Lung (tissue), 13 donors: Measurements from ENCODE around the gene PRKAG1. TPM values are rescaled to one million over a fixed set of nuclear protein-coding genes. Genes with fewer than 3 reads are reported as not detected.

ENCODE experiments used
- ATAC-seq: fragments of 200-7000 bp; cut with Tn5 transposase; one replicate; pipeline ENCODE4 v1.9.1; 2020; ENCODE audit warnings: moderate number of reproducible peaks; ENCODE audit not compliant: insufficient read depth, low FRiP score
- DNase-seq, 3 donors: peaks; one replicate each; pipeline ENCODE4 v3.0.0-alpha.2; 2013 to 2017
- H3K27ac ChIP-seq, 2 donors: one replicate each; pipeline ENCODE4 v1.5.1; 2013; ENCODE audit warnings: mild to moderate bottlenecking in 2 of 2, moderate library complexity in 2 of 2, control low read depth in 1 of 2, inconsistent platforms in 1 of 2, low read depth in 1 of 2, low read length in 1 of 2
- H3K27me3 ChIP-seq, 3 donors: one replicate each; pipeline ENCODE4 v1.5.1; 2013; ENCODE audit warnings: low read length in 2 of 3; ENCODE audit not compliant: control insufficient read depth in 3 of 3, insufficient read depth in 3 of 3
- H3K36me3 ChIP-seq, 4 donors: one replicate each; pipeline ENCODE4 v1.5.1; 2013; ENCODE audit warnings: low read length in 4 of 4, mild to moderate bottlenecking in 1 of 4, moderate library complexity in 1 of 4; ENCODE audit not compliant: control insufficient read depth in 4 of 4, insufficient read depth in 4 of 4
- H3K4me1 ChIP-seq, 5 donors: one replicate each; pipeline ENCODE4 v1.5.1; 2013; ENCODE audit warnings: low read length in 5 of 5, mild to moderate bottlenecking in 2 of 5, moderate library complexity in 1 of 5; ENCODE audit not compliant: control insufficient read depth in 5 of 5, insufficient read depth in 5 of 5
- H3K4me3 ChIP-seq: one replicate; pipeline ENCODE4 v1.5.1; 2013; ENCODE audit warnings: mild to moderate bottlenecking, control low read depth, moderate library complexity
- H3K9ac ChIP-seq, 2 donors: one replicate each; pipeline ENCODE4 v1.5.1; 2013; ENCODE audit warnings: low read length in 2 of 2, control low read depth in 1 of 2; ENCODE audit not compliant: insufficient read depth in 1 of 2
- H3K9me3 ChIP-seq, 4 donors: one replicate each; pipeline ENCODE4 v1.5.1; 2013; ENCODE audit warnings: low read length in 3 of 4, mild to moderate bottlenecking in 1 of 4, moderate library complexity in 1 of 4; ENCODE audit not compliant: control insufficient read depth in 4 of 4, insufficient read depth in 3 of 4
- WGBS, 2 donors: extraction: QIAGEN DNeasy Blood & Tissue Kit; methylation state at CpG; one replicate each; pipeline ENCODE4 v1.1.7; 2013; 5-methylcytosine and 5-hydroxymethylcytosine counted together
- polyA plus RNA-seq, 2 donors: library from polyadenylated mRNA; stranded (reverse); fragments of 200-250 nt; gene quantifications; one replicate each; pipeline ENCODE4 v1.2.1, GENCODE V29; 2013
- small RNA-seq: library from RNA; depleted of rRNA; stranded (forward); fragments of <200 nt; gene quantifications from one replicate; pipeline ENCODE3, GENCODE V24; 2014; ENCODE audit warnings: low replicate concordance
- total RNA-seq, 2 donors: library from RNA; depleted of rRNA in 1 of 2; stranded (reverse); fragments of >200 nt in 1 of 2; gene quantifications; one replicate each; pipeline ENCODE4 v1.2.1, GENCODE V29; 2014 to 2021
- TF ChIP-seq, protein P1 (sequence below): IDR thresholded peaks from 2 replicates; pipeline ENCODE4 v1.5.1; 2012; ENCODE audit warnings: mild to moderate bottlenecking; ENCODE audit errors: control extremely low read depth, extremely low read depth
- donor health status: control.
- donor health status: control.
- donor health status: Bipolar disorder and iron deficiency.
- donor health status: healthy.
- donor health status: DM: yes; HTN: yes; CAD: no.

PRKAG1 gene
- total and polyA plus RNA-seq, 4 donors = 33.1 to 54.5 (median 49.6) TPM

DNA sequence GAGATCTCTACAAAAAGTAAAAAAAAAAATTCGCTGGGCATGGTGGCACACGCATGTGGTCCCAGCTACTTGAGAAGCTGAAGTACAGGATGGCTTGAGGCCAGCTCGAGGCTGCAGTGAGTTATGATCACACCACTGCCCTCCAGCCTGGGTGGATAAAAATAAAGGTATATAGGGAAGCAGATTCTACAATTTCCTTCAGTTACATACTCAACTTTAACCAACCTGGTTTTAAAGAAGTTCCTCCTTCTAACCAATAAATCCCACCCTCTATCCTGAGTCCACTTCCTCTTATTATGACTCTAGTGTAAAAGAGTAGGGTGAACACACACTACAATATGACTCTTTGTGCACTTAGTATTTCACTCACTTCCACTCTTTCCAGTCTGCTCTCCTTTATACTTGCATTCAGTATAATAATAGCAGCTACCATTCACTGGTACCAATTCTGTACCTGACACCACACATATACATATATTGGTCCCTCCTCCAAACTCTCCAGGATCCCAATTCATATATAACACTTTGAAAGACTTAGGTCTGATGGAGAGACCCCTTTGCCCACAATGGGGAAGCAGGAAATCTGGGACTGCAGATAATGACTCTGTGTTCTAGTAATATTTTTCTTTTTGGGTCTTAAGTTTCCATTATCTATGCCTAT, 63.6 kb downstream of the PRKAG1 start:
- peaks cover 0 to 9% (median 3%) of the 10 kb centered on the region in 4 donors for H3K36me3 ChIP-seq

DNA sequence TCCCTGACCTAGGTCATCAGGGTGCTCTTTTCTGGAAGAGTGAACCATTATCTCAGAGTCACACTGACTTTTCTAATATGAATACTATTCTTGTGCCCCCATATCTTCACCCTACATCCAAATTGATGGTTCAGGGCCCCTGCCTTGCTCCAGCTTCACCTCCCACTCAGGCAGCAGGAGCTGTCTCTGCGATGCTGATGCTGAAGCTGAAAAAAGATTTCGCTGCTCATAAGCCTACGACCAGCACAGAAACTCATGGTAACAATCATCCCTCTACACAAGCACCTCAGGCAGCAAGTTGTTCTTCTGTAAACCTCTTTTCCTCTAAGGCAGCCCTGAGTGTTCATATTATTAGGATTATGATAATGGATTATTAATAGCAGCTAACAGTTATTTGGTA, 64.5 kb downstream of the PRKAG1 start:
- H3K9ac ChIP-seq = no peak overlapping the region
- H3K36me3 ChIP-seq = peaks cover 0 to 13% (median 4%) of the 10 kb centered on the region in 4 donors
- H3K4me3 ChIP-seq = no peak overlapping the region
- H3K27me3 ChIP-seq = no peaks in the 10 kb centered on the region
- peaks cover 5 to 14% (median 8%) of the 10 kb centered on the region in 5 donors for H3K4me1 ChIP-seq
- WGBS, 2 donors = 96 to 97% methylated on average over 3 of the region's 3 CpGs
- TF ChIP-seq, protein P1, sequence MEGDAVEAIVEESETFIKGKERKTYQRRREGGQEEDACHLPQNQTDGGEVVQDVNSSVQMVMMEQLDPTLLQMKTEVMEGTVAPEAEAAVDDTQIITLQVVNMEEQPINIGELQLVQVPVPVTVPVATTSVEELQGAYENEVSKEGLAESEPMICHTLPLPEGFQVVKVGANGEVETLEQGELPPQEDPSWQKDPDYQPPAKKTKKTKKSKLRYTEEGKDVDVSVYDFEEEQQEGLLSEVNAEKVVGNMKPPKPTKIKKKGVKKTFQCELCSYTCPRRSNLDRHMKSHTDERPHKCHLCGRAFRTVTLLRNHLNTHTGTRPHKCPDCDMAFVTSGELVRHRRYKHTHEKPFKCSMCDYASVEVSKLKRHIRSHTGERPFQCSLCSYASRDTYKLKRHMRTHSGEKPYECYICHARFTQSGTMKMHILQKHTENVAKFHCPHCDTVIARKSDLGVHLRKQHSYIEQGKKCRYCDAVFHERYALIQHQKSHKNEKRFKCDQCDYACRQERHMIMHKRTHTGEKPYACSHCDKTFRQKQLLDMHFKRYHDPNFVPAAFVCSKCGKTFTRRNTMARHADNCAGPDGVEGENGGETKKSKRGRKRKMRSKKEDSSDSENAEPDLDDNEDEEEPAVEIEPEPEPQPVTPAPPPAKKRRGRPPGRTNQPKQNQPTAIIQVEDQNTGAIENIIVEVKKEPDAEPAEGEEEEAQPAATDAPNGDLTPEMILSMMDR = no peak
- ATAC-seq (no peak), DNase-seq (no peak)
- no peak overlapping the region for H3K27ac ChIP-seq
- no peaks in the 10 kb centered on the region for H3K9me3 ChIP-seq

More for the DNA sequence above, 63.6 kb downstream of the PRKAG1 start:
- H3K27ac ChIP-seq = no peak overlapping the region
- DNase-seq (no peak), ATAC-seq (no peak)
- H3K9me3 ChIP-seq = no peaks in the 10 kb centered on the region
- H3K27me3 ChIP-seq = no peaks in the 10 kb centered on the region
- H3K4me3 ChIP-seq = no peak overlapping the region
- H3K9ac ChIP-seq = no peak overlapping the region
- WGBS, 2 donors = 14 to 49% methylated on average over 3 of the region's 3 CpGs
- TF ChIP-seq, protein P1 = no peak
- peaks cover 5 to 14% (median 8%) of the 10 kb centered on the region in 5 donors for H3K4me1 ChIP-seq

DNA sequence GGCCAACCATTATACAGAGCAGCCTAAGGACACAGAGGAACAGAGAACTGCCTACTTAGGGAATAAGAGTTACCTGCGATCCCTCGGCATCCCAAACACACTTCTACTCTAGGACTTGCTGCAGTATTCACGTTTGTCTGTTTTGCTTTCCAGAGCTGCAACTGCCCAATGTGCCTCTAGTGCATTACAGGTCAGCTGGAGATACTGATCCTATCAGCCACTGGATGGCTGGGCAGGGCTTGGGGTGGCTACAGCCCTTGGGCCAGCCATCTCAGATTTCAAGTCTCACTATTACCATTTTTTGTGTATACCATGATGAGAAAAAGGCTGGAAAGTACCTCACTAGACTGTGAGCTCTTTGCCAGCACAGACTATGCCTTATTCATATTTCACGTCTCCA, 65.9 kb downstream of the PRKAG1 start:
- WGBS, 2 donors = 91 to 95% methylated on average over 4 of the region's 4 CpGs
- Histone ChIP-seq H3K9ac (no peak overlapping the region), H3K4me1 (peaks cover 5 to 14% (median 9%) of the 10 kb centered on the region in 5 donors), H3K9me3 (no peaks in the 10 kb centered on the region), H3K27ac (no peak overlapping the region), H3K36me3 (peaks cover 0 to 14% (median 4%) of the 10 kb centered on the region in 4 donors), H3K27me3 (no peaks in the 10 kb centered on the region), H3K4me3 (no peak overlapping the region)
- TF ChIP-seq, protein P1 = no peak
- DNase-seq (no peak), ATAC-seq (no peak)

Small RNAs within 50 kb of the gene (small RNA-seq; reads per million reads assigned to genes)
- not detected for gene RNU6-940P

Other genes with a start within 250 kb of the PRKAG1 start
- 10 to 100 TPM; 33.4 to 37.0 TPM for gene ADCY6, start 229.7 kb downstream of the PRKAG1 start, total RNA-seq
- 10 to 100 TPM; 14.4 to 19.0 TPM for gene ADCY6, start 229.7 kb downstream of the PRKAG1 start, polyA plus RNA-seq
- 10 to 100 TPM; 12.3 to 33.1 TPM for gene CACNB3, start 200.3 kb downstream of the PRKAG1 start, total RNA-seq
- gene CACNB3, start 200.3 kb downstream of the PRKAG1 start, polyA plus RNA-seq = 1 to 10 TPM; 8.3 to 9.9 TPM
- gene DDX23, start 166.6 kb downstream of the PRKAG1 start, total RNA-seq = 10 to 100 TPM; 62.9 to 86.7 TPM
- gene DDX23, start 166.6 kb downstream of the PRKAG1 start, polyA plus RNA-seq = 10 to 100 TPM; 36.6 to 60.5 TPM
- 1 to 10 TPM; 5.3 to 8.6 TPM for gene RND1, start 152.9 kb downstream of the PRKAG1 start, total RNA-seq
- 10 to 100 TPM; 22.0 to 80.5 TPM for gene RND1, start 152.9 kb downstream of the PRKAG1 start, polyA plus RNA-seq
- 10 to 100 TPM; 13.1 to 61.1 TPM for gene FKBP11, start 93.3 kb downstream of the PRKAG1 start, total RNA-seq
- gene FKBP11, start 93.3 kb downstream of the PRKAG1 start, polyA plus RNA-seq = 10 to 100 TPM; 65.0 to 69.9 TPM
- gene ARF3, start 61.3 kb downstream of the PRKAG1 start, total RNA-seq = 100 to 1,000 TPM in 1 of 2 donors, 10 to 100 TPM in 1; 37.9 to 194 TPM
- 100 to 1,000 TPM; 104 to 118 TPM for gene ARF3, start 61.3 kb downstream of the PRKAG1 start, polyA plus RNA-seq
- gene WNT10B, start 47.0 kb downstream of the PRKAG1 start, total RNA-seq = under 1 TPM in 1 of 2 donors, not detected in 1; 0.43 TPM
- gene WNT10B, start 47.0 kb downstream of the PRKAG1 start, polyA plus RNA-seq = under 1 TPM; 0.24 to 0.35 TPM
- gene WNT1, start 40.5 kb downstream of the PRKAG1 start, total RNA-seq = under 1 TPM; 0.15 to 0.20 TPM
- under 1 TPM in 1 of 2 donors, not detected in 1; 0.09 TPM for gene WNT1, start 40.5 kb downstream of the PRKAG1 start, polyA plus RNA-seq
- gene DDN, start 19.4 kb downstream of the PRKAG1 start, total RNA-seq = under 1 TPM; 0.11 to 0.12 TPM
- under 1 TPM; 0.04 to 0.07 TPM for gene DDN, start 19.4 kb downstream of the PRKAG1 start, polyA plus RNA-seq
- 100 to 1,000 TPM in 1 of 2 donors, 10 to 100 TPM in 1; 58.7 to 115 TPM for gene KMT2D, start 42.0 kb upstream of the PRKAG1 start, total RNA-seq
- gene KMT2D, start 42.0 kb upstream of the PRKAG1 start, polyA plus RNA-seq = 10 to 100 TPM; 27.6 to 39.7 TPM
- 1 to 10 TPM in 1 of 2 donors, under 1 TPM in 1; 0.51 to 2.4 TPM for gene RHEBL1, start 51.2 kb upstream of the PRKAG1 start, total RNA-seq
- 1 to 10 TPM; 1.8 to 2.6 TPM for gene RHEBL1, start 51.2 kb upstream of the PRKAG1 start, polyA plus RNA-seq
- 1 to 10 TPM; 1.3 to 2.6 TPM for gene DHH, start 76.0 kb upstream of the PRKAG1 start, total RNA-seq
- under 1 TPM; 0.16 to 0.64 TPM for gene DHH, start 76.0 kb upstream of the PRKAG1 start, polyA plus RNA-seq
- gene LMBR1L, start 92.1 kb upstream of the PRKAG1 start, total RNA-seq = 10 to 100 TPM; 38.5 to 70.1 TPM
- gene LMBR1L, start 92.1 kb upstream of the PRKAG1 start, polyA plus RNA-seq = 10 to 100 TPM; 34.8 to 39.0 TPM
- 100 to 1,000 TPM; 261 to 900 TPM for gene TUBA1B, start 112.6 kb upstream of the PRKAG1 start, total RNA-seq
- 1,000 to 10,000 TPM in 1 of 2 donors, 100 to 1,000 TPM in 1; 415 to 1,091 TPM for gene TUBA1B, start 112.6 kb upstream of the PRKAG1 start, polyA plus RNA-seq
- gene TUBA1A, start 170.3 kb upstream of the PRKAG1 start, total RNA-seq = 100 to 1,000 TPM; 264 to 270 TPM
- 100 to 1,000 TPM in 1 of 2 donors, 10 to 100 TPM in 1; 89.7 to 253 TPM for gene TUBA1A, start 170.3 kb upstream of the PRKAG1 start, polyA plus RNA-seq
- gene TUBA1C, start 246.3 kb upstream of the PRKAG1 start, total RNA-seq = 100 to 1,000 TPM in 1 of 2 donors, 10 to 100 TPM in 1; 54.3 to 224 TPM
- 100 to 1,000 TPM; 179 to 593 TPM for gene TUBA1C, start 246.3 kb upstream of the PRKAG1 start, polyA plus RNA-seq